Caki2 (cell line): ENCODE measurements around the gene PDZK1IP1. TPM values are rescaled to one million over a fixed set of nuclear protein-coding genes. Genes with fewer than 3 reads are reported as not detected.

Source experiments
- DNase-seq: peaks from one replicate; pipeline ENCODE4 v3.0.0-alpha.2; 2015; ENCODE audit warnings: low read depth
- in situ Hi-C: cut with HindIII; loops from 2 replicates; pipeline ENCODE4 v1.10.0; 2016; ENCODE audit warnings: low sequenced_read_pairs, low pct_unique_long_range_greater_than_20kb, mixed read lengths
- total RNA-seq: library from RNA; depleted of rRNA; stranded (reverse); fragments of >200 nt; shearing (Covaris generic); gene quantifications from 2 replicates; pipeline ENCODE4 v1.2.3, GENCODE V29; 2014; ENCODE audit warnings: low replicate concordance; rRNA removed

Gene PDZK1IP1, protein sequence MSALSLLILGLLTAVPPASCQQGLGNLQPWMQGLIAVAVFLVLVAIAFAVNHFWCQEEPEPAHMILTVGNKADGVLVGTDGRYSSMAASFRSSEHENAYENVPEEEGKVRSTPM
- total RNA-seq = 335 and 371 TPM in 2 replicates

DNA sequence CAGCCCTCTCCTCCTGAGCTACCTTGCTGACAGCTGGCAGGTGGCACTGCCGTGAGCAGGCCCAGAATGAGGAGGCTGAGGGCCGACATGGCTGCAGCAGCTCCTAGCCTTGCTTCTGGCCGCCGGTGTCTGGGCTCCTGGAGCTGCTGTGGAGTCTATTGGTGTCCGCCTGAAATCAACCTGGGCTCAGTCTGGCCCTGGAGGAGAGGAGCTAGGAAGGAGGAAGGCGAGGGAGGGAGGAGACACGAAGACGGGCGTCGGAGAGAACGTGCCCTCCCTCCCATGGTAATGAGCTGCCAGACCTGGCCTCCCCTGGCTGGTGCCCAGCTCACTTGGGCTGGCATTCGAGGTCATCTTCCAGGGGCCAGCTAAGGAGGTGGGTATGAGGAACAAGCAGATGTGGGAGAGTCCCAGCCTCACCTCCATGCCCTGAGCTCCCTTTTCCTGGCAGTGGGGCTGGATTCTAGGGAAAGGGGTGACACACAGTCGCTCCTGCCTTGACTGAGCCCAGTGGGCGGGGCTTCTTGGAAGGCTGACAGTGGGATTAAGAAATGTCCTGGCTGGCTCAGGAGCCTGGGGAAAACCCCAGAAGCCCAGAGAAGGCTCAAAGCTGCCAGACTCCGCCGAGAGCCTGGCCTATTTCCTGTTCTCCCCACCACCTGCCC is at the start of gene PDZK1IP1:
PDZK1IP1 (minus strand) TSS at position 193 of the 665 bp plus-strand sequence; CDS start at position 89, 104 bp downstream.
- in situ Hi-C loops = no loop called here
- peak; percentile 99 for DNase-seq

DNA sequence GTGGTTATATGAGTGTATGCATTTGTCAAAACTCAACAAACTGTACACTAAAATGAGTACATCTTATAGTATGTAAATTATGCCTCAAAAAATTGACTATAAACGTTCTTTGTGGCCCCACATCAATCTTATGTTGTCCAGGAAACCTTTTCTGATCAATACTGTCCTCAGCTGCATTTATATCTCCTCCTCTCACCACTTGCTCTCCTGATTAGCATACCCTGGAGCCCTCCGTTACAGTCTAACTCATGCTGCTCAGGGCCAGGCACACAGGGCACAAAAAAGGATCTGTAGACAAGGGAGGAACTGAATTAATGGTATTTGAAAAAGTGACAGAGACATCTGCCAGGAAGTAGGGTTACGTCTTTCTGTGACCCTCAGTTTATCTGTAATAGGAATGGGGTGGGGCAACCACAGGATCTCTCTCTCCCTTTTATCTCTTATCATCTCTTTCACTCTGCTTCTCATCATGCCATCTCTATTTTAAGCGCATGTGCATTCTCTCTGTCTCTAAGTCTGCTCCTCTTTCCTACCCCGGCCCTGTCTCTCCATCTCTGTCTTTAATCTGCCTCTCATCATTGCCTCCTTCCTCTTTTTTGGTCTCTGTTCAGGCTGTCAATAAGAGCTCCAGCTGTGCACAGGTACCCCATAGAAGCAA is 49.2 kb upstream of the PDZK1IP1 start:
- DNase-seq = no peak
- in situ Hi-C loops = no loop called here

DNA sequence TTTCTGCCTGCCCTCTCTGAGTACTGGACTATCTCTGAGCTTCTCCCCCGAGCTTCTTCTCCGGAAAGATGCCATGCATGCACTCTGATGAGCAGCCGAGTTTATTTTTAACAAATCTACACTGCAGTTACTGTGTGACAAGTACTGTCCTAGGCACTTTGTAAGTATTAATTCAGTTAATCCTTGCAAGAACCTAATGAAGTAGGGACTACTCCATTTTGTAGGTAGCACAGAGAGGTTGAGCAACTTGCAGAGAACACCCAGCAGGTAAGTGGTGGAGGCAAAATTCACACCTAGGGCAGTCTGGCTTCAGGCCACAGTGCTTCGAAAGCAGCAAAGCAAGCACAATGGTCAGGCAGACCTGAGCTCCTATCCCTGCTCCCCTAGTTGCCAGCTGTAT is 46.0 kb upstream of the PDZK1IP1 start:
- DNase-seq = no peak
- in situ Hi-C loops = no loop called here

DNA sequence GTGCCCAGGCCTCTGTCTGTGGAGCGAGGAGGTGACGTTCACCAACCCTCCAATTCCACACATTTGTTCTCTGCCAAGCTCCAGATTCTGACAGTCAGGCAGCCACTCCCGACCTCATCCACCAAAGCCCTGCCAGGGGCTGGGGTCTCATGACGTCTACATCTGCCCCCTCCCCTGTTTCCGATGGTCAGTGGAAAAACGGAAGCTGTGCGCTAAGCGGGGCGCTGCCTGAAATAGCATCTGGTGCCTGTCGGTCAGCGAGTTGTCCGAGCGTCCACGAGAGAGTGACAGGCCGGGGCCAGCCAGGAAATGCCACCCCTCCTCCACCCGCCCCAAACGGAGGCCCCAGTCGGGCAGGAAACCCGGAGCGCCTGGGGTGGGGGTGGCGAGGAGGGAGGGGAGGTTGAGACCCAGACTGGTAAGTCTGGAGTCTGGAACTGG is 45.4 kb upstream of the PDZK1IP1 start:
- in situ Hi-C loops = no loop called here
- DNase-seq = no peak

DNA sequence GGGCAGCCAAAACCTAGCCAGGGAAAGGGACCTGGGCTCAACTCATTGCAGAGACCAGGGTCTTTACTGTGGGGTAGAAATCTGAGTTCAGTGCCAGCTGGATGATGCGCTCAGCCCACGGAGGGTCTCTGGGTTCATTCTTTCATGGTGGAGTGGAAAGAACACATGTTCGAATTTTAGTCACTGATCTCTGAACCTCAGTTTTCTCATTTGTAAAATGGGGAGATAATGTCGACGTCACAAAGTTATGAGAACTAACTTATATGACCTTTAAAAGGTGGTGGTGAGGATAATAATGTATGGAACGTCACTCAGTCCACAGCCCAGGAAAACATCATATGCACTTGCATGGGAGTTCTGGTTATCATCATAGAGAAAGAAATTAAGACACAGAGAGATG is 43.4 kb upstream of the PDZK1IP1 start:
- no peak for DNase-seq
- in situ Hi-C loops = no loop called here

DNA sequence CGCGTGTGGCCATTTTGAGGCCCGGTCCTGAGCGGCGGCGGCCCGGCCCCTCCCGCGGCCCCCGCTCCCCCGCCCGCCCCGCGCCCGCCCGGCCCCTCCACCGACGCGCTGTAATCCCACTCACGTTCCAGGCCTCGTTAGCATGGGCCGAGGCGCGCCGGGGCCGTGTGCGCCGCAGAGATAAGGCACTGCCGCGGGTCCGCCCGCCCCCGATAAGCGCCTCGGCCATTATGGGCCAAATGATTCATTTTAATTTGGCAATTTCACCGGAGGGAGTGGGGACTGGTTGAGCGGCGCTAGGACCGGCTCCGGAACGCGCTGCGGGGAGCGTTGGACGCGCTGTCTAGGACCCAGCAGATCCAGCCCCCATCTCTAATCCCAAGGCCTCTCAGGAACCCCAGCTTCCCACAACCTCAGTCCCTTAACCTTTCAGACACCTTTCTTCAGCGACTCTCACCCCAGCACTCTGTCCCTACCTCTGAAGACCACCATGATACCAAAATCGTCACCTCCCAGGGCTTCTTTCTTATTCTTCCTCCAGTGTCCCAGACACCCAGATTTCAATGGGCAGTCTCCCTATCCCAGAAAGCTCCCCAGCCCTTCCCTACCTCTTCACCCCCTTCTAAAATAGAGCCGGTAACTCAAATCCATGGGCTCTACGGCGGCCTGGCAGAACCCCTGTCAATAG is 42.5 kb upstream of the PDZK1IP1 start, which contains the start of gene TAL1:
TAL1 (minus strand) TSS at position 39 of the 688 bp plus-strand sequence. CDS start 6,337 bp downstream, outside the sequence.
- in situ Hi-C loops = no loop called here
- no peak for DNase-seq

DNA sequence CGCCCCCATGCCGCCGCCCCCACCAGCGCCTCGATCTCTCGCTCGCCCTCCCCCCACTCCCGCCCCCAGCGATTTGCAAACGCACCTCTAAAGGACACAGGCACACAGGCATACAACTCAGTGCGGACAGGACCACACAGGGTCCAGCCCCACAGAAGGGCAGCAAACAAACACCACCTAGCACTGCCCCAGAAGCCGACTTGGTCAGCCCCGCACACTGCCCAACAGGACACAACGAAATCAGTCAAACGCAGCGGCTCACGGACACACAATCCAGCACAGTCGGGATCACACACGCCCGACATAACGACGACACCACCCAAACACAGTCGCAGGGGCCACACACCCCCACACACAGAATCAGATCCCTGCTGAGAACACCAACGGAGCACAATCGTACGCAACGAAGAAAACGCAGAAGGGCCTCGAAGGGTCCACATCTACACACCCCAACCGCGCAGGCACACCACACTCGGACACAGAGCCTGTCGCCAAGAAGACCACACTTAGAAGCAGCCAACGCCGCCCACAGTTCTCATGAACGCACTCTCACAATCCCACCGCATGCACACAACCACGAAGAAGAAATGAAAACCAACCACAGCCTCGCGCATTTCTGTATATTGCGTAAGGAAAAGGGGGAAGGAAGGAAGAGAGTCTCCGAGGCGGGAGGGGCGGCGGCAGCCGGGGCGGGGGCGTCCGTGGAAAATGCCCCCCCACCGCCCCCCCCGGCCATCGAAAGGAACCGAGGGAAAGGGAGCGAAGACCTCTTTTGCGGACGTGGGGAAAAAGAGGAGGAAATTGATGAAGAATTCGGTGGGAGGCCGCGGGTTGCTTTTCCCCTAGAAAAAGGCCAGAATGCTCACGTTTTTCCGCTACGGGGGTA is 41.7 kb upstream of the PDZK1IP1 start:
- no peak for DNase-seq
- in situ Hi-C loops = no loop called here

DNA sequence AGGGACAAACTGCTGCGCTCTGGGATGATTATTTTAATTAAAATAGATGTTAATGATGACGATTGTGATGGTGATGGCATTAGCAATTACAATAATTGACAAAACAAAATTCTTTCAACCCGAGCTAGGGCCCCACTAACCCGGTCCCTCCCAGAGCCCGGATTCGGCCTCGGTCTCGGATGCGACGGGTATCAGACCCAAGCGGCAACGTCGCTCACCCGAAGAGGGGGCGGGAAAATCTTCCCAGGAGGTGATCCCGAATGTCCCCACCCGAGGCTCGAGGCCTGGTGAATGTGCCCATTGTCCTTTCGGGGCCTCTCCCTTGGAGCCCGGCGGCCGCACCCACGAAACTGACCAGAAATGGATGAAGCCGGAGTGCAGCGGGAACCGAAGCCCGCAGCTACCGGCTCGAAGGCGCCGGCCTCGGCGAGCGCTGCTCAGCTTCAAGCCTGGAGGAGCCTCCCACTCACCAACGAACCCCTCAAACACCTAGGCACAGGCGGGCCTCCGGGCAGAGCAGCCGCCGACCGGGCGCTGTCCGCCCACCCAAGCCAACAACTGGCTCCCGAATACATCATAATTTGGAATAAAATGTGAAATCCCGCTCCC is 41.0 kb upstream of the PDZK1IP1 start:
- DNase-seq = no peak
- in situ Hi-C loops = no loop called here

DNA sequence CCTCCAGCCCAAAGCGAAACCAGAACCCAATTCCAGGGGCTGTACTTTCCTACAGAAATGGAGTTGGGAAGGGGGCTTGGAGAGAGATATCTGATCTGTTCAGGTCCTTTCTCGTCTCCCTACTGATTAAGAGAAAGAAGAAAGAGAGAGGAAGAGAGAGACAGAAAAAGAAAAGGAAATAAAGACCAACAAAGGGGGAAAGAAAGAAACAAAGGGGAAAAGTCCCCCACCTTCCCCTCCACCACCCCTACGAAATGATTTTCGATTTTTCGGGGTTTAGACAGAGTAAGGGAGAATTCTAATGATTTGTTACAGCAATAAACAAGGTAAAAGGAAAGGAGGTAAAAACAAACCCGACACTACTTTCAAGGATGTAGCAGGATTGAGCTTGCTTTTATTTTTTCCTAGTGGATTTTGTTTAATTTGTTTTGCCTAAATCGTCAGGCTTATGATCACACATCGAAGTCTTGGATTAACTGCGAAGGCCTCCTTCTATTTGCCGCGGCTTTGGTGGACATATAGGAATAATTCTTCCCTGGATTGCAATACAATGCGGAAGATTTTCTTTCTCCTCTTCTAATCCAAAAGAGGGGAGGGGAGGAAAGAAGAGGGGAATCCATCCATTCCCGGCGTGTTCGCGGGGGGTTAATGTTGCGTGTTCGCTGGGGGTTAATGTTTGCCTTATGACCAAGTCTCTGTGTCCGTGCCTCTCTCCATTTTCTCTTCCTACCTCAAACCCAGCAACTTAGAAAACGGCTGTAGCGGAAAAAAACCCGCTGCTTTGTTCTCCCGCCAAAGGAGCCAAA is 40.3 kb upstream of the PDZK1IP1 start:
- DNase-seq = no peak
- in situ Hi-C loops = no loop called here

DNA sequence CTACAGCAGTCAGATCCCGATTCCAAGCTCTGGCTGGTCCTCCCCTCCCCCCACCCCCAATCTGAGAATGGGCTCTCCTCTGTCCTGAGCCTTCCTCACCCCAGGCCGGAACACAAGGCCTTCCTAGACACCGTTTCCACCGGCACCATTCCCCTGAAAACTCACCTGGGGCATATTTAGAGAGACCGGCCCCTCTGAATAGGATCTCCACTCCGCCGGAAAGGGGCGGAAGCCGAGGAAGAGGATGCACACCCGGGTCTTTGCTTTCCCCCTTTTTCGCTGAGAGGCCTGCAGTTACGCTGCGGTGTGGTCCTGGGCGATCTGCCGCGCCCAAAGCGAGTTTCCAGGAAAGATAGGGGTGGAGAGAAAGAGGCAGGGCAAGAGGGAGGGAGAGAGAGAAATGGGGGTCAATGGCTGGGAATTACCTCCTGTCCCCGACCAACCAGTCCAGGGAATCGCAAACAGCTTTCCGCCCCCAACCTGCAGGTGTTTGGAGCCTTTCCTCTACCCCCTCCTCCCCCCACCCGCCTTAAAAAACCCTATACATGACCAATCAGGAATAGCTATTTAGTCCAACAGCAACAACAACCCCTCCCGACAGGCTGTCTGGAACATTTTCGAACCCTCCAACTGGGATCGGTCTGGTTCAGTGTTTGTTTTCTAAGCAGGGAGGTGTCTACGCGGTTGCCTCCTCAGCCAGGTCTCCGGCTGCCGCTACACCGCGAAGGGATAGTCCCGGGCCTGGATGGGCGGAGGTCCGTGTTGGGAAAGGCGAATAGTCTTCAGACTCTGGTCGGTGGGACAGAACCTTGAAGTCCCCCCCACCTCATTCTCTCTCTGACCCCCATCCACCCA is 39.4 kb upstream of the PDZK1IP1 start:
- in situ Hi-C loops = no loop called here
- no peak for DNase-seq

DNA sequence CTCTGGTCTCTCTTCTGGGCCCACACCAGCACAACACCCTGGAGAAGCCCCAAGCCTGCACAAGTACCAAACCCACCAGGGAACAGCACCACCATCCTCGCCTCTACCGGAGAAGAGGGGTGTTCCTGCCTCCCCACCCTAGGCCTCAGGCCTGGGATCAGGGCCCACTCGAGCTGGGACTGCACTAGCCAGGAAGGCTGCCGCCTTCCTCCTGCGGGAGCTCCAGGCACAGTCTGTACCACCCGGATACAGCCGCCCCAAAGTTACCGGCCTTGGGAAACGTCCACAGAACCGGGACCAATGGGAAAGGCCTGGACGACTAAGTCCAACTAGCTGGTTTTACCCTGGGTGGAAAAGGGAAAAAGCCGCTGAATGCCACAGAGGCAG is 38.8 kb upstream of the PDZK1IP1 start:
- in situ Hi-C loops = no loop called here
- no peak for DNase-seq

DNA sequence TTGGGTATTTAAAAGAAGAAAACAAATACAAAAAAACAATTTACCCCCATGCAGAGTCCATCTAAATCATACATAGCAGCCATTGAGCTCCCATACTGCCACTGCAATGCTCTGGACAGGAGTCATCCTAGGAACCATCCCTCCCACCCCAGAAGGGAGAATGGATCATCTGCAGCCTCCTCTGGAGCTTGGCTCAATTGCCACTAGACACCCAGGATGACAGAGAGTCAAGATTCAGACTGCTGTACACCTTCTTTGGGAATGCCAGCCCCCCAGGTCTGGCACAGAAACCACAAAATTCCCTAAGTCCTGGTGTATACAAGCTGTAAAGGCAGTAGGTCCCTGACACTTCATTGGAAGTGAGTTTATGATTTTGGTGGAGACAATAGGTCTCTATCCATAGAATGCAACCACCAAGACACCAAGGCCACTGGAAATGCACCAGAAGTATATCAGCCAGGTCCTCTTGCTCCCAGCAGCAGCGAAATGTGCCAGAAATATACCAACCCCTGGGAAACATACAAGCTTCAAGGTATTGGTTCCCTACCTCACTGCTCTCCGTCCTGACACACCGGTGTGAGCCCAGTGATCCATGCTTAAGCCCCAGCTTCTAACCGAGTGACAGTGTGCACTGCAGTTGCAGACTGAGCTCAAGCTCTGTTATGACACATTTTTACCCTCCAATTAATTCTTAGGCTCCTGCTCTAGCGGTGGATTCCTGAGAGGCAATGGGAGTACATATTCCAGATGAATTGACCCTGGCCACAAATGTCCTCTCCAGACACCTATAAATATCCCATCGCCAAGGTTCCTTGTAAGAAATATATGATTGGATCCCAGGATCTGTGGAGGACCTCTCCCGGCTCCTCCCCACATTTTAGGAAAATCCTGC is 37.8 kb upstream of the PDZK1IP1 start:
- in situ Hi-C loops = no loop called here
- no peak for DNase-seq

DNA sequence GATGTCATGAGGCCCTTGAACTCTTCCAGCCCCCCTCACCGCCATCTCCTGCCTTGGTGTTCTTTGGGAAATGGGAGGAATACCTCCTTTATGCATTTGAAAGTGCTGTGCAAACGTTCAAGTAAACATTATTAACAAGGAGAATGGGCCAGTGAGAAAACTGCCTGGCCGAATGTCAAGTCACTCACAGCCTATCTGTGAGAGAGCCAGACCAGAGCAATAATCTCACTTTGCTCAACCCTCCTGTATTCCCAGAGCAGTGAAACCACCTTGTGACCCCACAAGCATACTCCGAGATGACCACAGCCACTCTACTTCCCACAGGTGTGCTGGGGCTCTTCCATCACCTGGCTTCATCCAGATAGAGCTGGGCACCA is 37.0 kb upstream of the PDZK1IP1 start:
- no peak for DNase-seq
- in situ Hi-C loops = no loop called here

DNA sequence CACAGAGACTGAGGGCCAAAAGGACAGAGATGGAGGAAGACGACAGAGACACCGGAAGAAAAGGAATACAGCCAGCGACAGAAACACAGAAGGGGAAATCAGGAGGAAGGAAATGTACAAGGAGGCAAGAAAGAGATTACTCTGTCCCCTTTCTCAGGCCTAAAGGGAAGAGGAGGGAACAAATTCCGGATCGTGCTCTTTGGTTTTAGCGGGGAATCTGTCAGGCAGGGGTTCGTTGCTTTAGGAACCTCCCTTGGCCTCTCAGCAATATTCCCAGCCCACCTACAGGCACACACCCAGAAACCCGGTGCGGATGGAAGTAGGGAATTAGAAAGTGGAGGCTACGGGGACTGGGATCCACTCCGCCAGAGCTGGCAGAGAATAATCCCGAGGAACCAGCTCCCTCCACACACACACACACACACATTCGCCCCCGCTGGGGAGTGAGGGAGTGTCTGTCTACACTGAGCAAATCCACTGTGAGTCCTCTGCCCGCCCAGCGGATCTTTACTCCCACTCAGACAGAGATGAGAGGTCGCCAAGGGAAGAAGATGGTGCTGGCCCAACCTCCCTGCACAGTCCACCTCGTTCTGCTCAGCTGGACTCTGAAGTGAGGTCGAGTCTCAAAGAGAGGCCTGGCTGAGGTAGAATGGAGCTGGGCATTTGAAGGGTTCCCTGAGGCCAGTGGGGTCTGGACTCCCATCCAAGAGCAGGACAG is 36.4 kb upstream of the PDZK1IP1 start:
- in situ Hi-C loops = no loop called here

More for the DNA sequence above, 36.4 kb upstream of the PDZK1IP1 start:
- no peak for DNase-seq
